Daoy (cell line): ENCODE data around the gene POLR1G. TPM values are rescaled to one million over a fixed set of nuclear protein-coding genes. Genes with fewer than 3 reads are reported as not detected.

Source experiments
- DNase-seq: peaks from one replicate; pipeline ENCODE4 v3.0.0-alpha.2; 2015; ENCODE audit warnings: low read depth
- total RNA-seq: library from RNA; depleted of rRNA; stranded (reverse); fragments of >200 nt; shearing (Covaris generic); gene quantifications from 2 replicates; pipeline ENCODE4 v1.2.3, GENCODE V29; 2014; rRNA removed

POLR1G gene
- 24.7 and 32.1 TPM in 2 replicates for total RNA-seq

DNA sequence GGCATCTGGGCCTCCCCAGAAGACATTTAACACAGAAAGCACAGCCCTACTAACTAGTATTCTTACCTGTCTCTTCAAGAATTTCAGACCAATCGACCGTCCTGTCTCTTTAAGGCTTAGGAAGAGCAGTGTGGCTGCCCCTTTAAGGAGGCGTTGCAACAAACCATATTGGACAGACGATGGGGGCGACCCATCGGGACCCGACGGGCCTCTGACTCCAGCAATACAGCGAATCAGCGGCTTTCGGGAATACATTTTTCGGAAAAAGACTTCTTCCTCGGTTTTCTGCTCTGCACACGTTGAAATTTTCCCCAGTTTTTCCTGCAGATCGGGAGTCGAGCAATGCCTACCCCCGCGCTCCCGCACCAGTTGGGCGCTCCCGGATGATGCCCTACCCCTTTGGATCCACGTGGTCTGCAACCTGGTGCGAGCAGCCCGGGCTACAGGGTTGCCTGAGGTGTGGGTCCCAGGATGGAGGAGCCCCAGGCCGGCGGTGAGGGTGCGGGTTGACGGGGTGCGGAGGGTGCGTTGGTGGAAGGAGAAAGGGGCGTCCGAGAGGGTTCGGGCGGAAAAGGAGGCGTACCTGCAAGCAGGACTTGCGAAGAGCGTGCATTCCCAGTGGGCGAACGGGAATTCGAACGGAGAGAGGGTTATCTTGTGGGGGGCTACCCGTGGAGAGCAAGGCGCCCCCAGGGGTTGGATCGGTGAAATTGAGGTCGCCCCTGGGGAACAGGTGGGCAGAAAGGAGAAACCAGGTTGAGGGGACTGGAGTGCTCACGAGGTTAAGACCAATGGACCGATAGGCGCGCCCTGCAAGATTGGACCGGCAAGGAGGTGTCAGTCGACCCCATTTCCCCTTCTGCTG lies at the start of gene POLR1G:
Gene POLR1G (plus strand): TSS at position 419 of the 865 bp plus-strand sequence. CDS start 53 bp downstream, at position 472.
- peak; percentile 88 for DNase-seq

GRCh38 chr19:45356760-45357444 lies 49.5 kb upstream of the POLR1G start:
- DNase-seq = no peak

- no peak for DNase-seq
Observed at GRCh38 chr19:45357445-45357783, 49.0 kb upstream of the POLR1G start.

DNA sequence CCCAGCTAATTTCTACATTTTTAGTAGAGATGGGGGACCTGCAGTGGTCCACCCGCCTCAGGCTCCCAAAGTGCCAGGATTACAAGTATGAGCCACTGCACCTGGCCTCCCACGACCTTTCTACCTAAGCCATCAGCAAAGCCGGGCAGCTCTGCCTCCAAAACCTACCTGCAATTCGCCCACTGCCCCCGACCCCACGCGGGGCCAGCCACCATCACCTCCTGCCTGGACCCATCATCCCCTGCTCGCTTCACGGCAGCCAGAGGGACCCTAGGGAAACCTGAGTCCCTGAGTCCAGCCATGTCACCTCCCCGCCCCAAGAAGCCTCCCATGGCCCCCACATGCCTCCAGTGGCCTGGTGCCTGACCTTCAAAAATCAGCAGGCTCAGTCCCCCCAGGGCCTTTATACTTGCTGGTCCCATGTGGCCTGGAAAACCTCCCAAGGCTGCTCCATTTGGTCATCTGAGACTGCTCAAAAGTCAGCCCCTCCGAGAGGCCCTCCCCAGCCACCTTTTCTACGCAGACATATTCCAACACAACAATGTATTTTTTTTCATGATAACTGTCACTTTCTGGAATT lies 48.1 kb upstream of the POLR1G start:
- DNase-seq = no peak

DNA sequence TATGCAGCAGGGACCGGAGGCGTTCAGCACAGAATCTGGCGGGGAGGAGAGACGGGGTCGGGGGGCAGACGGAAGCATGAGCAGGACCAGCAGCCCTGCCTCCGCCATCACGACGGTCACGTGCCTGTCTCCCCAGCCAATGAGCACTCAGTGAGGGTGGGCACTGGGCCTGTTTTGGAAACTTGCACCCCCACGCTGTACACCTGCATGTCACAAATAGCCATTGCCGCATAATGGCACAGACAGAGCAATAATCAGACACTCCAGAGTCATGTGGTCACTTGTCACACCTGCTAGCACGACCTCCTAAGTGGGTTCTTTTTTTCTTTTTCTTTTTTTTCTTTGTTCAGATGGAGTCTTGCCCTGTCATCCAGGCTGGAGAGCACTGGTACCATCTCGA lies 44.8 kb upstream of the POLR1G start:
- no peak for DNase-seq

DNA sequence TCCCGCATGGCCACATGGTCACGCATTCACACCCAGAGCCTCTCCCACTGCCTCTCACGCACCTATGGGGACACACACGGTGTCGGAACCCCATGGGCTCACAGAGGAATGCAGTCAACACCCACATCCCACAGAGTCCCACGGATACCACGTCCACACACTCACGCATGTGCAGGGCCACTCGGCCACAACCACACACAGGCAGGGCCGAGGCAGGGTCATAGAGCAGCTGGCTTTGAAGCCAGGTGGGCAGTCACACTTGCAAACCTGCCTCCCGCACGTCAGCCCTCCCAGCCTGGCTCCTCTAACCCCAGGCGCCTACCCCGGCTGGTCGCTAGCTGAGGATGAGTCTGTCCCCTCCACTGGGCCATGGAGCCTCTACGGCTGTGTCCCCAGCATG lies 44.2 kb upstream of the POLR1G start:
- no peak for DNase-seq

- no peak for DNase-seq
Observed at GRCh38 chr19:45363861-45364459, 42.5 kb upstream of the POLR1G start.

- no peak for DNase-seq
Observed at GRCh38 chr19:45364696-45365095, 41.7 kb upstream of the POLR1G start.

DNA sequence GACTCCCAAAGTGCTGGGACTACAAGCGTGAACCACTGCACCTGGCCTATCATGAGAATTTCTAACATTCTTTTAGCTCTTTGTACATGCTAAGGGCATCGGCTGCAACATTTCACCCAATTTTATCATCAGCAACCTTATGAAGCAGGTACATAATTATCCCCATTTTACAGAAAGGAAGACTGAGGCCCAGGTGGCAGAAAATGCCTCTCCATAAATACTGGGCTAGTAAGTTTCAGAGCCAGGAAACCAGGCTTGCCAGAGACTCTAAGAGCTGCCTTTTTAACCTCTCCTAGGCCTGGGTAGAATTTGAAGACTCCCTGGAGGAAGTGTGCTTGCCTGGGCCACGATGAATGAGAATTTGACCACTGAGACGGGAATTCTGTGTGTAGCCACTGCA lies 38.3 kb upstream of the POLR1G start:
- DNase-seq = no peak

DNA sequence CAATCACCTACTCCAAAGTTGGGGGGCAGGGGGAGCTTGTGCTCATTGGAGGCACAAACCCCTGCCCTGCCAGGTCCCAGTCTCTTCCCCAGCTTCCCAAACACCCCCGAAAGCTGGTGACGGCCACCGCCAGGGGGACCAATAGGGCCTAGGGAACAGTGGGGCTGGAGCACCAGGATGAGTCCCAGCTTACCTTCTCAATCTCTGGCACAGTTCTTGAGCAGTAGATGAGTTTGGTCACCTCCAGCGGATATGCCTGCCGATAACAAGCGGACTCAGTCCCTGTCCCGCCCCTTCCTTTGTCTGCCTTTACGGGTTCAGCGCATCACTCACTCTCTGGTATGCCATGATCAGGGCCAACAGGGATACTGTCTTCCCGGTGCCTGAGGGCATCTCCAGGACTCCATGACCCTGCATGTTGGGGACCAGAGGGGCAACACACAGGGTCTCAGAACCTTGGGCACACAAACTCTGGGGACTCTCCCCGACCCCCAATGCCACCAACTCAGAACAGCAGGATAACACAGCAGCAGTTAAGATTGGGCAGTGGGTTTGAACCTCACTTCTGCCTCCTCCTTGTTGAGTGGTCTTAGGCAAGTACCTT lies 37.6 kb upstream of the POLR1G start:
- no peak for DNase-seq

DNA sequence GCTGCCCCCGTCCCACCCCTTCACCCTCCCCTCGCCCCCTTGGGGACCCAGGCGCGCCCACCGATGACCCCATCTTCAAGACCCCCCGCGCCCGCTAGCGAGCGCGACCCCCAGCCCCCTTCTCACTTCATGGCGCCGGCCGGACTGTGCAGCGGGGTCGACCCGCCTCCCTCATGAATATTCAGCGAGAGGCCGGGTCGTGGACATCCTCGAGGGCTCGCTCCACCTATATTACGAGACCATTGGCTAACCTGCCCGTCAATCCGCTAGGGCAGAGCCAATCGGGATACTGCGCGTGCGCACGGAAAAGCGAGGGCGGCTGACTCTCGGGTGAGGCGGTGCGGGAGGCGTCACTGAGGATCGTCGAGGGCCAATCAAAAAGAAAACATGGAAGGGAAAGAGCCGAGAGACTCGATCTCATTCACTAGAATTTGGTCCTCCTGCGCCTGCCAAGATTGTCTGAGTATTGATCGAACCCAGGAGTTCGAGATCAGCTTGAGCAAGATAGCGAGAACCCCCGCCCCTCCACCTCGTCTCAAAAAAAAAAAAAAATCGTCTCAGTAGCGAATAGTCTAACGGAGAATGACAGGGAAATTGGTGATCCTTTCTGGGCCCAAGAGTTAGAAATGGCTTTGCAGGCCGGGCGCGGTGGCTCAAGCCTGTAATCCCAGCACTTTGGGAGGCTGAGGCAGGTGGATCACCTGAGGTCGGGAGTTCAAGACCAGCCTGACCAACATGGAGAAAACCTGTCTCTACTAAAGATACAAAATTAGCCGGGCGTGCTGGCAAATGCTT lies 35.8 kb upstream of the POLR1G start, which contains the start of gene ERCC2:
Gene ERCC2 (minus strand): TSS at position 164 of the 795 bp plus-strand sequence. CDS start 33 bp downstream, at position 131.
- DNase-seq = peak; percentile 99

DNA sequence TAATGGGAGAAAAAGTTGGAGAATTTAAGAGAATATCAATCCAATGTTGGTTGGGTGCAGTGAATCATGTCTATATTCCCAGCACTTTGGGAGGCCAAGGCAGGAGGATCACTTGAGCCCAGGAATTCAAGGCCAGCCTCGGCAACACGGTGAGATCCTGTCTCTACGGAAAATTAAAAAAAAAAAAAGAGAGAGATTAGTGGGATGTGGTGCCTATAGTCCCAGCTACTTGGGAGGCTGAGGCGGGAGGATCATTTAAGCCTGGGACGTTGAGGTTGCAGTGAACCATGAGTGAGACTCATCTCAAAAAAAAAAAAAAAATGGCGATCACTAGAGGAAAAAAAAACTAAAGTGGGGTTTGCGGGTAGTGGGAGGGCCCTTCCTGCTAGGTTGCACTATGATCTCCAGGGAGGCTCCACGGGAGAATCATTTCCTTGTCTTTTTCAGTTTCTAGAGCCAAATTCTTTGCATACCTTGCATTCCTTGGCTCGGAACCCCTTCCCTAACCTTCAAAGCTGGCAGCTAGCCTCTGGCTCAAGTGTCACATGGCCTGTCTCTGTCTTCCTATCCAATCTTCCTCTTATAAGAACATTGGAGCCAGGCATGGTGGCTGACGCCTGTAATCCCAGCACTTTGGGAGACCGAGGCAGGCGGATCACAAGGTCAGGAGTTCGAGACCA lies 30.3 kb upstream of the POLR1G start:
- DNase-seq = peak; percentile 93

DNA sequence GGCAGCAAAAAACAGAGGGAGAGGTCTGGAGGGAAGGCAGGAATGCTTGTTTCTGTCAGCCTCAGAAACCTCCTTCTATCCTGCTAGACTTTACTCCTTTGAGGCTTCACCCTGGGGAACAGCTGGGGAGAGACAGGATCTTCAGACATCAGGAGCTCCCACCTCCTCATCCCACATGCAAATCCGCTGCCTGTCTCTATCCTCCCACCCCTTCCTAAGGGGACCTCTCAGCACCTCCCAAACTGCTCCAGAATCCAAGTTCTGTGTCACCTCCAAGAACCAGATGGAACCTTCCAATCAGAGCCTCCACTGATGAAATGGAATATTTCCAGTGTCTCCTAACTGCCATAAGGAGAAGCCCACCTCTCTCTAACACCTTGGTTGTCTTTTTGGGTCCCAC lies 26.3 kb upstream of the POLR1G start:
- no peak for DNase-seq

GRCh38 chr19:45382426-45382825 lies 24.0 kb upstream of the POLR1G start:
- no peak for DNase-seq

DNA sequence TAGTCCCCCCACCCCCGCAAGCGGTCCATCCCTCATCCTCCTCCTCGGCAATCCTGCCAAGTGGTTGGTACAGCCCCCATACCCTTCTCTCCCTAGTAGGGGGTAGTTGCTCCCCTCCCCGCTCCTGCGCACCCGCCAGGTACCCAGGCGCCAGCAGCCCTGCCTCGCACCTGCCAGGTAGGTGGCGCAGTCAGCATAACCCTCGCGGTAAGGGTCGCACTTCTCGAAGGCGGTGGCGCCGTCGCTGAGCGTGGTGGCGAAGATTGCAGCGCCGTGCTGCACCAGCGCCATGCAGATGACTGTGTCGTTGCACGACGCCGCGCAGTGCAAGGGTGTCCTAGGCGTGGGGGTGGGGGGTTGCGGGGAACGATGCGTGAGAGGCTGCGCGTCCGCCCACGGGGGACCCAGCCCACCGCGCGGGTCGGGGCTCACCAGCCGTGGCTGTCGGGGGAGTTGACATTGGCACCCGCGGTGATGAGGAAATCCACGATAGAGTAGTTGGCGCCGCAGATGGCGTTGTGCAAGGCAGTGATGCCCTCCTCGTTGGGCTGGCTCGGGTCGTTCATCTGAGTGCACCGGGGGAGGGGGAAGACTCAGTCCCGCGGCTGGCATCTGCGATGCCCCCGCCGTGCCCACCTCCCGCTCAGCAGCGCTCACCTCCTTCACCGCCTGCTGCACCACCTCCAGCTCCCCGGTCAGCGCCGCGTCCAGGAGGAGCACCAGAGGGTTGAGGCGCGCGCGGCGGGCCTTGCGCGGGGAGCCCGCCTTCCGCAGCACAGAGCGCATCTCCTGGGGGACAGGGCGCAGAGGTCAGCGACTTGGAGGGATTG lies 20.8 kb upstream of the POLR1G start:
- DNase-seq = no peak

DNA sequence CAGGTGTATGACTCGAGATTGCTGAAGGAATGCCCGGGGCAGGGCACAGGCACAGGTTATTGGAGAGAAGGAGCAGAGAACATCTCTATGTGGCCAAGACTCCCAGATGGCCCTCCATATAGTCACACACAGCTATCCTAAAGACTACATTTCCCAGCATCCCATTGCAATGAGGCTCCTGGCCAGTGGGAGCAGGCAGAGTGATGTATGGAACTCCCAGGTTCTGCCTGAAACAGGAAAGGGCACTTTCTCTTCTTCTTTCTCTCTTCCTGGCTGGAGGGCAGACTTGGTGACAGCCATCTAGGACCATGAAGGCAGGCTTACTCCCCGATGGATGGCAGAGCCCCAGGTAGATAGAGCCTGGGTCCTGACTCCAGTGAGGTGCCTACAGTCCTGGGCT lies 15.1 kb upstream of the POLR1G start:
- peak; percentile 54 for DNase-seq

DNA sequence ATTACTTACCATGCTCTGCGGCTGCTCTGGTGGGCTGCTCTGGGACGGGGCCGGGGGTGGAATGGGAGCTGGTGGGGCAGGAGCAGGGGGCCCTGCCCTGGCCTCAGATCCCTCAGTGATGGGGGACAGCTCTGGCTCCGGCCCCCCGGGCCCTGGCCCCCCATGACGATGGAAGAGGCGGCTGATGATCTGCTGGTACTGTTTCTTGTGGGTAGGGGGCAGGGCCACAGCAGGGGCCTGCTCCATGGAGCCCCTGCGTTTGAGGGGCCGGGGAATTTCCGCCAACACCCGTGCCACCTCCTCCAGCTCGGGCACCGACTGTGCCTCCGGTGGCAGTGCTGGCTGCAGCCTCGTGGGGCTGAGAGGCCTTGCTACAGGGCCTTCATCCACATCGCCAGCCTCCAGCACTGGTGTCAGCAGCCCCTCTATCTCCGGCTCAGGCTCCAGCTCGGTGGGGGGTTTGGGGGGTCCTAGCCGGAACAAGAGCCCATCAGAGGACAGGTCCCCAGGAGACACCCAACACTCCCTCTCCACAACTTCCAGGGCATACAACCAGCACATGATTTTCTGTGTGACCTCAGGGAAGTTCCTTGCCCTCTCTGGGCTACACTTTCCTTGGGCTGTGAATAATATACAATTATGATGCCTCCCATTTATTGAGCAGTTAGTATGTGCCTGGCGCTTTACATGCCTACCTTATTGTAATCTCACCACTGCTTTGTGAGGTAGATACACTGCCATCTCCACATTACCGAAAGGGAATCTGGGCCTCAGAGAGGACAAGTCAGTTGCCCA lies 14.4 kb upstream of the POLR1G start:
- no peak for DNase-seq

- no peak for DNase-seq
Observed at GRCh38 chr19:45395821-45396617, 10.4 kb upstream of the POLR1G start.
